SU-DHL-6 (cell line): ENCODE results near the gene ARL4A.
"Not testable (repeated sequence)": the region's sequence is repeated elsewhere in the genome, so short reads cannot be mapped to it uniquely, and the experiment has no call there.

Experiments used
- H2AFZ ChIP-seq: fragments of 200-600 bp; sonication (generic); 2 replicates; pipeline ENCODE4 v1.6.1; 2014; ENCODE audit warnings: low read depth, mild to moderate bottlenecking, moderate library complexity, mixed read lengths, antibody characterized with exemption, low read length; ENCODE audit not compliant: severe bottlenecking
- H3F3A ChIP-seq: fragments of 200-600 bp; shearing (Covaris generic); 2 replicates; pipeline ENCODE4 v1.6.0; 2016; ENCODE audit warnings: antibody characterized with exemption, mild to moderate bottlenecking; ENCODE audit not compliant: insufficient read depth
- H3K27ac ChIP-seq: fragments of 200-600 bp; sonication (generic); 2 replicates; pipeline ENCODE4 v1.5.1; 2016; ENCODE audit warnings: low read depth, mild to moderate bottlenecking, low read length, moderate library complexity, mixed read lengths
- H3K27me3 ChIP-seq: fragments of 200-600 bp; sonication (generic), shearing (Covaris generic); 2 replicates; pipeline ENCODE4 v1.6.0; 2014; ENCODE audit warnings: mild to moderate bottlenecking, low read length
- H3K36me3 ChIP-seq: fragments of 200-600 bp; sonication (generic); 2 replicates; pipeline ENCODE4 v1.6.1; 2014; ENCODE audit warnings: mild to moderate bottlenecking, low read length, mixed read lengths
- H3K4me2 ChIP-seq: fragments of 300-600, 200-600 bp; shearing (Covaris generic), sonication (generic); 2 replicates; pipeline ENCODE4 v1.6.0; 2014; ENCODE audit warnings: low read length, low read depth, mild to moderate bottlenecking; ENCODE audit not compliant: poor library complexity, severe bottlenecking
- H3K4me3 ChIP-seq: fragments of 200-600 bp; sonication (generic); 2 replicates; pipeline ENCODE4 v1.5.1; 2014; ENCODE audit warnings: antibody characterized with exemption, low read length, mild to moderate bottlenecking, mixed read lengths; ENCODE audit not compliant: insufficient read depth, poor library complexity, severe bottlenecking
- H3K79me2 ChIP-seq: fragments of 200-600 bp; sonication (generic); 2 replicates; pipeline ENCODE4 v1.6.1; 2014; ENCODE audit warnings: mild to moderate bottlenecking, low read length, moderate library complexity; ENCODE audit not compliant: insufficient read depth
- H3K9ac ChIP-seq: fragments of 200-600 bp; sonication (generic); 2 replicates; pipeline ENCODE4 v1.7.0; 2014; ENCODE audit warnings: mild to moderate bottlenecking, low read length
- H3K9me2 ChIP-seq: fragments of 200-600 bp; sonication (generic); replicated peaks from 2 replicates; pipeline ENCODE4 v1.6.1; 2014; ENCODE audit warnings: low read length; ENCODE audit not compliant: insufficient read depth
- H3K9me3 ChIP-seq: fragments of 200-600 bp; sonication (generic); 2 replicates; pipeline ENCODE4 v1.6.1; 2014; ENCODE audit warnings: low read length, mixed read lengths; ENCODE audit not compliant: insufficient read depth
- H4K20me1 ChIP-seq: fragments of 200-600 bp; sonication (generic); 2 replicates; pipeline ENCODE4 v1.6.1; 2014; ENCODE audit warnings: low read depth, mild to moderate bottlenecking, antibody characterized with exemption, low read length, moderate library complexity, mixed read lengths
- CTCF ChIP-seq: fragments of 200-600 bp; sonication (generic); IDR thresholded peaks from one replicate; pipeline ENCODE4 v1.5.1; 2017; ENCODE audit warnings: antibody characterized with exemption, mild to moderate bottlenecking, low read length, moderate library complexity; ENCODE audit not compliant: insufficient read depth, poor library complexity, severe bottlenecking
- EZH2phosphoT487 ChIP-seq: fragments of 200-600 bp; sonication (generic), shearing (Covaris generic); conservative IDR thresholded peaks from 2 replicates; pipeline ENCODE4 v1.6.1; 2018; ENCODE audit warnings: mild to moderate bottlenecking, antibody characterized with exemption, low read length, moderate library complexity, mixed read lengths

ARL4A gene

GRCh38 chr7:12660986-12661385, 26.4 kb upstream of the ARL4A start:
- H4K20me1 ChIP-seq, H3K27me3 ChIP-seq, H3K27ac ChIP-seq, H3K9me3 ChIP-seq, H3F3A ChIP-seq, H2AFZ ChIP-seq, H3K36me3 ChIP-seq, H3K9me2 ChIP-seq, H3K4me2 ChIP-seq, H3K4me3 ChIP-seq, H3K79me2 ChIP-seq, H3K9ac ChIP-seq: not testable (repeated sequence)

GRCh38 chr7:12661581-12661980, 25.9 kb upstream of the ARL4A start:
- no peak overlapping the region for H3K4me2 ChIP-seq
- no peak overlapping the region for H3K27ac ChIP-seq

GRCh38 chr7:12670000-12670729, 17.3 kb upstream of the ARL4A start:
- no peak overlapping the region for H3K4me2 ChIP-seq
- H3K36me3 ChIP-seq, result no peaks in the 10 kb centered on the region
- H3K9me3 ChIP-seq, result no peaks in the 10 kb centered on the region
- no peaks in the 10 kb centered on the region for H3K9me2 ChIP-seq
- H4K20me1 ChIP-seq, result no peaks in the 10 kb centered on the region
- H3K27ac ChIP-seq, result no peak overlapping the region
- H3K9ac ChIP-seq, result no peak overlapping the region
- H3K4me3 ChIP-seq, result no peak overlapping the region
- no peak for TF ChIP-seq EZH2phosphoT487
- no peak for TF ChIP-seq CTCF
- H3K27me3 ChIP-seq, result no peaks in the 10 kb centered on the region
- no peak overlapping the region for H2AFZ ChIP-seq
- no peaks in the 10 kb centered on the region for H3F3A ChIP-seq
- H3K79me2 ChIP-seq, result no peaks in the 10 kb centered on the region

More at GRCh38 chr7:12661581-12661980, 25.9 kb upstream of the ARL4A start:
- H3K9ac ChIP-seq, result no peak overlapping the region
- no peaks in the 10 kb centered on the region for H3K27me3 ChIP-seq
- H3K4me3 ChIP-seq, result no peak overlapping the region
- no peaks in the 10 kb centered on the region for H3K79me2 ChIP-seq
- no peaks in the 10 kb centered on the region for H3F3A ChIP-seq
- H4K20me1 ChIP-seq, result no peaks in the 10 kb centered on the region
- no peak overlapping the region for H2AFZ ChIP-seq
- no peaks in the 10 kb centered on the region for H3K9me3 ChIP-seq
- no peaks in the 10 kb centered on the region for H3K36me3 ChIP-seq
- TF ChIP-seq EZH2phosphoT487 (no peak), CTCF (no peak)
- H3K9me2 ChIP-seq, result no peaks in the 10 kb centered on the region; the same call in 1 of the 2 replicates

GRCh38 chr7:12670743-12671520, 16.5 kb upstream of the ARL4A start:
- Histone ChIP-seq H3K4me3 (no peak overlapping the region), H2AFZ (no peak overlapping the region), H3K4me2 (no peak overlapping the region), H3K27ac (no peak overlapping the region), H3K9me3 (no peaks in the 10 kb centered on the region), H3K9me2 (no peaks in the 10 kb centered on the region), H3K79me2 (no peaks in the 10 kb centered on the region), H3F3A (no peaks in the 10 kb centered on the region), H4K20me1 (no peaks in the 10 kb centered on the region), H3K27me3 (no peaks in the 10 kb centered on the region), H3K9ac (no peak overlapping the region), H3K36me3 (no peaks in the 10 kb centered on the region)
- TF ChIP-seq CTCF, result no peak
- TF ChIP-seq EZH2phosphoT487, result no peak

GRCh38 chr7:12673436-12673835, 14.0 kb upstream of the ARL4A start:
- H3K9me3 ChIP-seq, H3K4me2 ChIP-seq, H3K9ac ChIP-seq, H3F3A ChIP-seq, H3K27ac ChIP-seq, H4K20me1 ChIP-seq, H3K27me3 ChIP-seq, H3K9me2 ChIP-seq, H2AFZ ChIP-seq, H3K4me3 ChIP-seq, H3K79me2 ChIP-seq, H3K36me3 ChIP-seq: not testable (repeated sequence)
